GM12878 (cell line): ENCODE measurements around the gene YY2. TPM values are rescaled to one million over a fixed set of nuclear protein-coding genes. Genes with fewer than 3 reads are reported as not detected.

Experiments
- ATAC-seq: fragments of 200-7000 bp; cut with Tn5 transposase; 3 replicates; pipeline ENCODE4 v1.9.1; 2020; ENCODE audit warnings: mild to moderate bottlenecking, moderate library complexity
- BruUV-seq: library from RNA; stranded (reverse); fragments of 400-500 nt; replicated peaks from 2 replicates; lab custom pipeline; 2021; lab: Mats Ljungman, UMichigan
- CTCF ChIA-PET: fragments of 300-600 bp; sonication (Branson Sonifier 250); formaldehyde crosslinking; extraction: SDS; loops from one replicate; lab custom pipeline; 2021; ENCODE audit warnings: inconsistent platforms; lab: Yijun Ruan, JAX
- POLR2A ChIA-PET: fragments of 350-600 bp; formaldehyde crosslinking; extraction: SDS; loops from one replicate; lab custom pipeline; 2021; ENCODE audit warnings: inconsistent platforms; lab: Charles Lee
- RAD21 ChIA-PET: fragments of 300-600 bp; sonication (Branson Sonifier 250); formaldehyde crosslinking; loops from one replicate; lab custom pipeline; 2023; ENCODE audit warnings: antibody characterized with exemption; ENCODE audit not compliant: unreplicated experiment; lab: Charles Lee
- SMC1A ChIA-PET: fragments of 300-600 bp; sonication (Branson Sonifier 250); formaldehyde crosslinking; loops from one replicate; lab custom pipeline; 2023; ENCODE audit not compliant: unreplicated experiment, uncharacterized antibody; lab: Charles Lee
- DNase-seq: peaks from one replicate; pipeline ENCODE4 v3.0.0-alpha.2; 2011; ENCODE audit warnings: low read depth, low spot score
- FAIRE-seq: peaks from 3 replicates; lab custom pipeline; 2011; peaks lifted over from hg19 to GRCh38; lab: Jason Lieb, UNC
- H2AFZ ChIP-seq: 2 replicates; pipeline ENCODE4 v1.6.0; 2011; ENCODE audit warnings: low read depth, low read length, control low read depth; ENCODE audit not compliant: control insufficient read depth
- H3K27ac ChIP-seq: 2 replicates; pipeline ENCODE4 v1.5.1; 2011; ENCODE audit warnings: control low read depth; ENCODE audit not compliant: control insufficient read depth, insufficient read depth
- H3K27me3 ChIP-seq, 2 experiments: replicated peaks in 1 of 2; 2 replicates each; pipeline versions ENCODE4 v1.6.0 to v1.6.1; 2011; ENCODE audit warnings: low read length in 1 of 2; ENCODE audit not compliant: control insufficient read depth in 2 of 2, insufficient read depth in 2 of 2
- H3K36me3 ChIP-seq, 2 experiments: 2 replicates each; pipeline ENCODE4 v1.5.1; 2011; ENCODE audit warnings: low read length in 1 of 2; ENCODE audit not compliant: control insufficient read depth in 2 of 2, insufficient read depth in 2 of 2
- H3K4me1 ChIP-seq: 2 replicates; pipeline ENCODE4 v1.6.1; 2011; ENCODE audit warnings: mild to moderate bottlenecking, low read length, moderate library complexity, mixed read lengths; ENCODE audit not compliant: control insufficient read depth, insufficient read depth
- H3K4me2 ChIP-seq: 2 replicates; pipeline ENCODE4 v1.6.0; 2011; ENCODE audit warnings: control low read depth; ENCODE audit not compliant: control insufficient read depth, insufficient read depth
- H3K4me3 ChIP-seq: fragments of 200-600 bp; sonication (generic); 2 replicates; pipeline ENCODE4 v1.5.1; 2016
- H3K79me2 ChIP-seq: 2 replicates; pipeline ENCODE4 v1.6.0; 2011; ENCODE audit warnings: low read length; ENCODE audit not compliant: control insufficient read depth, insufficient read depth
- H3K9ac ChIP-seq: 2 replicates; pipeline ENCODE4 v1.8.0; 2011; ENCODE audit warnings: low read length, control low read depth, mixed read lengths; ENCODE audit not compliant: control insufficient read depth, insufficient read depth
- H3K9me3 ChIP-seq: replicated peaks from 3 replicates; pipeline ENCODE4 v1.5.1; 2011; ENCODE audit warnings: mild to moderate bottlenecking, low read length; ENCODE audit not compliant: control insufficient read depth, insufficient read depth
- H4K20me1 ChIP-seq: 2 replicates; pipeline ENCODE4 v1.6.0; 2011; ENCODE audit not compliant: control insufficient read depth, insufficient read depth
- BRCA1 ChIP-seq: IDR thresholded peaks from 2 replicates; pipeline ENCODE4 v1.6.1; 2011; ENCODE audit warnings: low read depth, low read length, improper control_type of control experiment
- MLLT1 ChIP-seq: fragments of 450-650 bp; IDR thresholded peaks from 2 replicates; pipeline ENCODE4 v1.6.1; 2016; ENCODE audit warnings: mild to moderate bottlenecking
- MYC ChIP-seq: IDR thresholded peaks from 2 replicates; pipeline ENCODE4 v1.6.1; 2011; ENCODE audit warnings: mild to moderate bottlenecking, low read length, moderate library complexity, inconsistent platforms; ENCODE audit not compliant: insufficient read depth, insufficient replicate concordance, insufficient read length, severe bottlenecking
- NFYA ChIP-seq: IDR thresholded peaks from 2 replicates; pipeline ENCODE4 v1.6.1; 2011; ENCODE audit warnings: low read depth, mild to moderate bottlenecking, low read length, improper control_type of control experiment, borderline replicate concordance
- POLR2AphosphoS5 ChIP-seq: IDR thresholded peaks from 2 replicates; pipeline ENCODE4 v1.6.1; 2011; ENCODE audit warnings: mild to moderate bottlenecking, low read length, inconsistent platforms
- TCF7 ChIP-seq: IDR thresholded peaks from 2 replicates; pipeline ENCODE4 v1.6.1; 2014; ENCODE audit warnings: antibody characterized with exemption, borderline replicate concordance
- ZNF24 ChIP-seq: fragments of 450-650 bp; IDR thresholded peaks from 2 replicates; pipeline ENCODE4 v1.6.1; 2017; ENCODE audit warnings: antibody characterized with exemption, mild to moderate bottlenecking
- ZNF384 ChIP-seq: IDR thresholded peaks from 2 replicates; pipeline ENCODE4 v1.6.1; 2012; ENCODE audit warnings: low read depth, mild to moderate bottlenecking, low read length, improper control_type of control experiment, borderline replicate concordance
- WGBS: methylation state at CpG from one replicate; pipeline ENCODE4 v1.1.6; 2016; ENCODE audit warnings: low lambda C conversion rate; ENCODE audit not compliant: insufficient replicate concordance, insufficient coverage; ENCODE audit errors: missing lambda C conversion rate; 5-methylcytosine and 5-hydroxymethylcytosine counted together
- in situ Hi-C: fragments of 300-500 bp; cut with MboI; formaldehyde crosslinking; loops from 9 replicates; pipeline ENCODE4 v1.14.3; 2018; ENCODE audit warnings: mixed read lengths
- intact Hi-C: fragments of 100-400 bp; cut with micrococcal nuclease; formaldehyde crosslinking; loops from one replicate; pipeline ENCODE4 v1.14.2; 2022; ENCODE audit not compliant: unreplicated experiment
- polyA plus RNA-seq, 11 experiments: library from polyadenylated mRNA; depleted of rRNA in 4 of 11; unstranded in 6 of 11; stranded (reverse) in 5 of 11; fragments of >200 nt; fragmentation: Nextera tagmentation in 4 of 11; fragmentation: Illumina TruSeq in 1 of 11; extraction: Ambion mirVana in 4 of 11; extraction: Trizol in 1 of 11; gene quantifications; 1 replicate in 1 of 11; 2 replicates in 10 of 11; pipeline versions ENCODE4 v1.2.1 to v1.2.3, GENCODE V29; 2011 to 2016; ENCODE audit warnings: inconsistent platforms in 2 of 11, missing spikeins in 2 of 11, low read depth in 1 of 11
- total RNA-seq, 4 experiments: library from RNA; depleted of rRNA in 3 of 4; stranded (reverse); fragments of >200 nt in 3 of 4; fragmentation: Illumina TruSeq in 1 of 4; extraction: Trizol in 1 of 4; gene quantifications; 2 replicates each; pipeline versions ENCODE4 v1.2.1 to v1.2.3, GENCODE V29; 2013 to 2021
- TF ChIP-seq, protein P1 (sequence below): IDR thresholded peaks from 2 replicates; pipeline ENCODE4 v1.6.1; 2012; ENCODE audit warnings: low read depth, low read length, improper control_type of control experiment
- TF ChIP-seq, protein P2 (sequence below): fragments of 450-650 bp; IDR thresholded peaks from 2 replicates; pipeline ENCODE4 v1.6.1; 2017; ENCODE audit warnings: mild to moderate bottlenecking, moderate library complexity

Gene YY2
- total and polyA plus RNA-seq, 10 of the 15 experiments (the other 5 are each of a cell fraction or from before 2014, with no cell fraction given), result 0.31 to 1.2 (median 0.74) TPM

DNA sequence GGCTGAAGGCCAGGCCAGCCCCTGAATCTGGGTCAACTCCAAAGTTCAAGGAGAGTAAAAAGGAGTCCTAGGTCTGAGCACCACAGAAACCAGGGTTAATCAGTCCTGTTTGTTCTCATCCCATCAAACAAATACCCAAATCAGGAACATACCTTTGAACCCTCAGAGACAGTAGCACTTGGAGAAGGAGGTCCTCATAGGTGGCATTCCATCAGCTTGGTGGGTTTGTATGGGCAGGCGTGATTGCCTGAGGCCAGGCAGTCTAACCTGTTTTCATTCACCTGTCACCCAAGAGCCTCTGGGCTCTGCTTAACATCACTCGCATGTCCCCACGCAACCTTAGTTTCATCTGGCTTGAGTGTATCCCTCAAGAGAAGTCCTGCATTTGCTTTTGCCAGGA lies 33.9 kb upstream of the YY2 start:
- no peak for FAIRE-seq
- no peaks in the 10 kb centered on the region for H3K9me3 ChIP-seq
- H3K36me3 ChIP-seq, result no peaks in the 10 kb centered on the region
- 57% methylated on average over 3 of the region's 3 CpGs for WGBS
- TF ChIP-seq ZNF384, result no peak
- TF ChIP-seq BRCA1, result no peak
- TF ChIP-seq NFYA, result no peak
- TF ChIP-seq ZNF24, result no peak
- TF ChIP-seq, all 136 proteins: peak for 0
- Histone ChIP-seq H3K9ac (no peak overlapping the region), H3K4me3 (no peak overlapping the region), H3K79me2 (no peaks in the 10 kb centered on the region), H3K27ac (no peak overlapping the region), H3K27me3 (no peaks in the 10 kb centered on the region), H3K4me1 (no peaks in the 10 kb centered on the region), H3K4me2 (no peak overlapping the region), H4K20me1 (no peaks in the 10 kb centered on the region), H2AFZ (no peak overlapping the region)
- DNase-seq (no peak), ATAC-seq (no peak)
- ChIA-PET POLR2A (interaction anchor here (0.5 kb wide), 1 partner anchor 1965 kb away, joined by 4 read pairs; no protein-coding TSS in a partner anchor), CTCF (no interaction called here), RAD21 (no interaction called here), SMC1A (interaction anchor here (1.6 kb wide), 1 partner anchor 12 kb away, joined by 4 read pairs; no protein-coding TSS in a partner anchor)
- in situ Hi-C loops, result no loop called here
- intact Hi-C loops, result no loop called here
- BruUV-seq, result no TSS peak

GRCh38 chrX:21831496-21831895 lies 24.3 kb upstream of the YY2 start:
- in situ Hi-C loops, result no loop called here
- Histone ChIP-seq H3K27ac (no peak overlapping the region), H3K9me3 (no peaks in the 10 kb centered on the region), H3K4me2 (no peak overlapping the region), H4K20me1 (no peaks in the 10 kb centered on the region), H3K9ac (no peak overlapping the region), H3K79me2 (no peaks in the 10 kb centered on the region), H3K27me3 (no peaks in the 10 kb centered on the region), H3K4me1 (no peaks in the 10 kb centered on the region), H3K4me3 (no peak overlapping the region), H3K36me3 (no peaks in the 10 kb centered on the region), H2AFZ (no peak overlapping the region)
- ChIA-PET RAD21 (no interaction called here), CTCF (no interaction called here), POLR2A (no interaction called here), SMC1A (no interaction called here)
- no peak for ATAC-seq
- intact Hi-C loops, result no loop called here
- no peak for DNase-seq
- no TSS peak for BruUV-seq
- FAIRE-seq, result no peak
- WGBS, result 64% methylated on average over 2 of the region's 2 CpGs
- TF ChIP-seq MLLT1 (no peak), TCF7 (no peak), MYC (no peak), POLR2AphosphoS5 (no peak)
- TF ChIP-seq, protein P1, sequence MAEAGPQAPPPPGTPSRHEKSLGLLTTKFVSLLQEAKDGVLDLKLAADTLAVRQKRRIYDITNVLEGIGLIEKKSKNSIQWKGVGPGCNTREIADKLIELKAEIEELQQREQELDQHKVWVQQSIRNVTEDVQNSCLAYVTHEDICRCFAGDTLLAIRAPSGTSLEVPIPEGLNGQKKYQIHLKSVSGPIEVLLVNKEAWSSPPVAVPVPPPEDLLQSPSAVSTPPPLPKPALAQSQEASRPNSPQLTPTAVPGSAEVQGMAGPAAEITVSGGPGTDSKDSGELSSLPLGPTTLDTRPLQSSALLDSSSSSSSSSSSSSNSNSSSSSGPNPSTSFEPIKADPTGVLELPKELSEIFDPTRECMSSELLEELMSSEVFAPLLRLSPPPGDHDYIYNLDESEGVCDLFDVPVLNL, result no peak
- TF ChIP-seq, protein P2, sequence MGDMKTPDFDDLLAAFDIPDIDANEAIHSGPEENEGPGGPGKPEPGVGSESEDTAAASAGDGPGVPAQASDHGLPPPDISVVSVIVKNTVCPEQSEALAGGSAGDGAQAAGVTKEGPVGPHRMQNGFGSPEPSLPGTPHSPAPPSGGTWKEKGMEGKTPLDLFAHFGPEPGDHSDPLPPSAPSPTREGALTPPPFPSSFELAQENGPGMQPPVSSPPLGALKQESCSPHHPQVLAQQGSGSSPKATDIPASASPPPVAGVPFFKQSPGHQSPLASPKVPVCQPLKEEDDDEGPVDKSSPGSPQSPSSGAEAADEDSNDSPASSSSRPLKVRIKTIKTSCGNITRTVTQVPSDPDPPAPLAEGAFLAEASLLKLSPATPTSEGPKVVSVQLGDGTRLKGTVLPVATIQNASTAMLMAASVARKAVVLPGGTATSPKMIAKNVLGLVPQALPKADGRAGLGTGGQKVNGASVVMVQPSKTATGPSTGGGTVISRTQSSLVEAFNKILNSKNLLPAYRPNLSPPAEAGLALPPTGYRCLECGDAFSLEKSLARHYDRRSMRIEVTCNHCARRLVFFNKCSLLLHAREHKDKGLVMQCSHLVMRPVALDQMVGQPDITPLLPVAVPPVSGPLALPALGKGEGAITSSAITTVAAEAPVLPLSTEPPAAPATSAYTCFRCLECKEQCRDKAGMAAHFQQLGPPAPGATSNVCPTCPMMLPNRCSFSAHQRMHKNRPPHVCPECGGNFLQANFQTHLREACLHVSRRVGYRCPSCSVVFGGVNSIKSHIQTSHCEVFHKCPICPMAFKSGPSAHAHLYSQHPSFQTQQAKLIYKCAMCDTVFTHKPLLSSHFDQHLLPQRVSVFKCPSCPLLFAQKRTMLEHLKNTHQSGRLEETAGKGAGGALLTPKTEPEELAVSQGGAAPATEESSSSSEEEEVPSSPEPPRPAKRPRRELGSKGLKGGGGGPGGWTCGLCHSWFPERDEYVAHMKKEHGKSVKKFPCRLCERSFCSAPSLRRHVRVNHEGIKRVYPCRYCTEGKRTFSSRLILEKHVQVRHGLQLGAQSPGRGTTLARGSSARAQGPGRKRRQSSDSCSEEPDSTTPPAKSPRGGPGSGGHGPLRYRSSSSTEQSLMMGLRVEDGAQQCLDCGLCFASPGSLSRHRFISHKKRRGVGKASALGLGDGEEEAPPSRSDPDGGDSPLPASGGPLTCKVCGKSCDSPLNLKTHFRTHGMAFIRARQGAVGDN, result no peak
